ENCODE data around the gene CSRP3.

GRCh38 chr11:19208959-19209546, 7.3 kb upstream of the CSRP3 start:
- TF ChIP-seq, protein P1, sequence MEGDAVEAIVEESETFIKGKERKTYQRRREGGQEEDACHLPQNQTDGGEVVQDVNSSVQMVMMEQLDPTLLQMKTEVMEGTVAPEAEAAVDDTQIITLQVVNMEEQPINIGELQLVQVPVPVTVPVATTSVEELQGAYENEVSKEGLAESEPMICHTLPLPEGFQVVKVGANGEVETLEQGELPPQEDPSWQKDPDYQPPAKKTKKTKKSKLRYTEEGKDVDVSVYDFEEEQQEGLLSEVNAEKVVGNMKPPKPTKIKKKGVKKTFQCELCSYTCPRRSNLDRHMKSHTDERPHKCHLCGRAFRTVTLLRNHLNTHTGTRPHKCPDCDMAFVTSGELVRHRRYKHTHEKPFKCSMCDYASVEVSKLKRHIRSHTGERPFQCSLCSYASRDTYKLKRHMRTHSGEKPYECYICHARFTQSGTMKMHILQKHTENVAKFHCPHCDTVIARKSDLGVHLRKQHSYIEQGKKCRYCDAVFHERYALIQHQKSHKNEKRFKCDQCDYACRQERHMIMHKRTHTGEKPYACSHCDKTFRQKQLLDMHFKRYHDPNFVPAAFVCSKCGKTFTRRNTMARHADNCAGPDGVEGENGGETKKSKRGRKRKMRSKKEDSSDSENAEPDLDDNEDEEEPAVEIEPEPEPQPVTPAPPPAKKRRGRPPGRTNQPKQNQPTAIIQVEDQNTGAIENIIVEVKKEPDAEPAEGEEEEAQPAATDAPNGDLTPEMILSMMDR (IDR thresholded peaks at IDR 0.05), result no peak
- no peak for TF ChIP-seq POLR2AphosphoS5 (IDR thresholded peaks at IDR 0.05)
